Lower leg skin (tissue), 3 donors: ENCODE measurements around the gene PREX1.

Experiments
- CTCF ChIP-seq, 3 donors: fragments of 450-650 bp; IDR thresholded peaks; one replicate each; pipeline ENCODE4 v1.5.1; 2016; ENCODE audit warnings: antibody characterized with exemption in 3 of 3, mild to moderate bottlenecking in 3 of 3, moderate library complexity in 2 of 3
- POLR2A ChIP-seq, 2 donors: fragments of 450-650 bp; IDR thresholded peaks; one replicate each; pipeline ENCODE4 v1.6.1; 2016 to 2017; ENCODE audit warnings: antibody characterized with exemption in 2 of 2, mild to moderate bottlenecking in 1 of 2, moderate library complexity in 1 of 2

- TF ChIP-seq CTCF (IDR thresholded peaks at IDR 0.05) (no peak), POLR2A (IDR thresholded peaks at IDR 0.05) (no peak)
These were observed 21.5 kb upstream of the PREX1 start for GRCh38 chr20:48849299-48849698.
